ENCODE results near the gene BTRC.

Gene BTRC

DNA sequence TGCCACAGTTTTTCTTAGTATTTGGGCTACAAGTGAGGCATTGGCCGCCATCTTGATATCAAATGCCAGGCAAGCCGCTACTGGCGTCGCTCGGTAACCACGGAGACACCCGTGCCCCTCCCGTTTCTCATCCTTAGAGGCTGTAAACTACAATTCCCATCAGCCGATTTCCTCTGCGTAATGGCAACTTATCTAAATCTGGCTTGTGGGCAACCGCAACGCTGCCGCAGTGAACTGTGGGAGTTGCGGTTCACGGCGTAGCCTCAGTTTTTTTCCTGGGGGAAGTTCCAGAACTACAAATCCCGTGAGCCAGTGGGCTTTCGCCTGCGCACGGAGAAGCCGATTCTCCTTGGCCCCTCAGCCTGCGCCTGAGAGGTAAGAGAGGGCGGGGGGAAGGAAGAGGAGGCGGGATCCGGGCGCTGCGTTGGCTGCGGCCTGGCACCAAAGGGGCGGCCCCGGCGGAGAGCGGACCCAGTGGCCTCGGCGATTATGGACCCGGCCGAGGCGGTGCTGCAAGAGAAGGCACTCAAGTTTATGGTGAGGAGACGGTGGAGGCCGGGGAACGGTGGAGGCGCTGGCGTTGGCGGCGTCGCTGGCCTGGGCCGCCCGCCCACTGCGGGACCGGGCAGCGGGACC, at the start of gene BTRC:
Gene BTRC (plus strand): TSS at position 474 of the 636 bp plus-strand sequence. CDS start 16 bp downstream, at position 490.
- TF ChIP-seq, protein P1, sequence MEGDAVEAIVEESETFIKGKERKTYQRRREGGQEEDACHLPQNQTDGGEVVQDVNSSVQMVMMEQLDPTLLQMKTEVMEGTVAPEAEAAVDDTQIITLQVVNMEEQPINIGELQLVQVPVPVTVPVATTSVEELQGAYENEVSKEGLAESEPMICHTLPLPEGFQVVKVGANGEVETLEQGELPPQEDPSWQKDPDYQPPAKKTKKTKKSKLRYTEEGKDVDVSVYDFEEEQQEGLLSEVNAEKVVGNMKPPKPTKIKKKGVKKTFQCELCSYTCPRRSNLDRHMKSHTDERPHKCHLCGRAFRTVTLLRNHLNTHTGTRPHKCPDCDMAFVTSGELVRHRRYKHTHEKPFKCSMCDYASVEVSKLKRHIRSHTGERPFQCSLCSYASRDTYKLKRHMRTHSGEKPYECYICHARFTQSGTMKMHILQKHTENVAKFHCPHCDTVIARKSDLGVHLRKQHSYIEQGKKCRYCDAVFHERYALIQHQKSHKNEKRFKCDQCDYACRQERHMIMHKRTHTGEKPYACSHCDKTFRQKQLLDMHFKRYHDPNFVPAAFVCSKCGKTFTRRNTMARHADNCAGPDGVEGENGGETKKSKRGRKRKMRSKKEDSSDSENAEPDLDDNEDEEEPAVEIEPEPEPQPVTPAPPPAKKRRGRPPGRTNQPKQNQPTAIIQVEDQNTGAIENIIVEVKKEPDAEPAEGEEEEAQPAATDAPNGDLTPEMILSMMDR (IDR thresholded peaks at IDR 0.05; ENCODE audit: low read length, missing control alignments) = no peak
- peak within 1 kb of the TSS; percentile 88 for H3K4me3 ChIP-seq (replicated peaks; ENCODE audit: low read depth, low read length)
- DNase-seq (ENCODE audit: low read depth) = peak; percentile 100

DNA sequence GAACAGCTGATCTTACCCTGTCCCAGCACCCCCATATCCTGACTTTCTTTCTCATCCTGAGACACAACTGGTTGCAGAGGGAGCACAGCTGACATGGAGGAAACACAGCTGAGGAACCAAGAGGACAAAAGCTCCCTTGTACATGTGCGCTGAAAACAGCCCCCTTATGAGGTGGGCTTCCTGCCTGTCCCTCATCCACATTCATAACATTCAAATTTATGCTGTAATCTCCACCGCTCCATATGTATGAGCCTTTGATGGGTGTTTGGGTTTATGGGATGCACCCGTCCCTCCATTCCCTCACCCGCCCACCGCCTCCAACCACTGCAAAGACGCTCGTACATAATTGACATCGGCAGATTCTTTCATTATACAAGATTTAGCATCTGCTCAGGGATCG, 49.6 kb upstream of the BTRC start:
- TF ChIP-seq, protein P1 (IDR thresholded peaks at IDR 0.05; ENCODE audit: low read length, missing control alignments) = no peak
- no peak for DNase-seq (ENCODE audit: low read depth)
- H3K4me3 ChIP-seq (replicated peaks; ENCODE audit: low read depth, low read length) = no peak overlapping the region

DNA sequence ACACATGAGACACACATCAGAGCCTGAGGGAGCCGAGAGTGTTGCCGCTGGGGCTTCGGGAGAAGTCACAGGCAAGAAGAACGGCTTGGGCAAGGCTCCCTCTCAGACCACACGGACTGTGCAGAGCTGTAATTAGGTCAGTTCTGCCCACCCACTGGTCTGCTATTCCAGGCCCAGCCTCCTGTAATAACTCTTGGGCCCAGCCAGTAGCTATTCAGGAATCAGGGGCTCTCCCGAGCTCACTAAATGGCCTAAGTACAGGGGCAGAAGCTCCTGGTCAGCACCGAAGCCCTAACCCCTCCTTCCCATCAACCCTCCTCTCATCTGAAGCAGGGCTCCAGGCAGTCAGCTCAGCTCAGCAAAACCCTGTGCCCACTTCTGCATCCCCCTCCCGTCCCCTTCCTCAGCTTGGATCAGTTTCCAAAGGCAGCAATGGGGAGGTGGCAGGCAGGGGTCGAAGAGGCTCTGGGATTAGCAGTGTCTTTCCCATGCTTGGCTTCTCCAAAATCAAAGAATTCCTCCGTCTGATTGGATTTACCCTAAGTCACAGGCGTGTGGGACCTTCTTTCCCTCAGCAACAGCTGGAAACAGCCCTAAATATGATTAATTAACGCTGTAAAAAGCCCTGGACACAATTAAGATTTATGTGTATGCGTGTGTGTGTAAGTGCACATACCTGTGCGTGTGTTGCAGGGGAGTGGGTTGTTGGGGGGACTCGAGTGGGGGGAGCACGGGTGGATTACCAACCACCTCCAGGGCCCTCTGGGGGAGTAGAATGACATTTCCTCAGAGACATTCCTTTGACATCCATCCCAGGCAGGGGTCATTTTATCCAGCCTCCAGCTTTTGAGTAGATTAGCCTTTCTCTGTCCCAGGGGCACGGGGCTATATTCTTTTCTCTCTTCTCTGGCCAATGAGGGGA, 48.4 kb upstream of the BTRC start:
- TF ChIP-seq, protein P1 (IDR thresholded peaks at IDR 0.05; ENCODE audit: low read length, missing control alignments) = no peak
- H3K4me3 ChIP-seq (replicated peaks; ENCODE audit: low read depth, low read length) = no peak overlapping the region
- no peak for DNase-seq (ENCODE audit: low read depth)

DNA sequence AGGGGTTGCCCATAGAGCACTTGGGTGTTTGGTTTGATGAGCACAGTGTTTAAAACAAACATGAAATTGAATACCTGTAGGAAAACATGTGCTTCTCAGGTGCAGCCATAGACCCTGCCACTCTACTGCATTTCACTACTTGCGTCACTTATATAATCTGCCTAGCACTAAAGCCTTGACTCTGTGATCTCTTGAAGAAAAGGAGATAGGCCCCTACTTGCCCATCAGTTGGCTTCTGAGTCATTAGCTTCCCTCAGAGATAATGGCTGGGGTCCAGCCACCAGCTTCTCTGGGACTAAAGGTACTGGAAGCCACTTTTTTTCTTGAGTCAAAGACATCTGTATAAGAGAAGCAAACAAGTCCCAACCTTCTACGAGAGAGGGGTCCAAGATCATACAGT, 45.9 kb upstream of the BTRC start:
- DNase-seq (ENCODE audit: low read depth) = no peak
- H3K4me3 ChIP-seq (replicated peaks; ENCODE audit: low read depth, low read length) = no peak overlapping the region
- TF ChIP-seq, protein P1 (IDR thresholded peaks at IDR 0.05; ENCODE audit: low read length, missing control alignments) = no peak

DNA sequence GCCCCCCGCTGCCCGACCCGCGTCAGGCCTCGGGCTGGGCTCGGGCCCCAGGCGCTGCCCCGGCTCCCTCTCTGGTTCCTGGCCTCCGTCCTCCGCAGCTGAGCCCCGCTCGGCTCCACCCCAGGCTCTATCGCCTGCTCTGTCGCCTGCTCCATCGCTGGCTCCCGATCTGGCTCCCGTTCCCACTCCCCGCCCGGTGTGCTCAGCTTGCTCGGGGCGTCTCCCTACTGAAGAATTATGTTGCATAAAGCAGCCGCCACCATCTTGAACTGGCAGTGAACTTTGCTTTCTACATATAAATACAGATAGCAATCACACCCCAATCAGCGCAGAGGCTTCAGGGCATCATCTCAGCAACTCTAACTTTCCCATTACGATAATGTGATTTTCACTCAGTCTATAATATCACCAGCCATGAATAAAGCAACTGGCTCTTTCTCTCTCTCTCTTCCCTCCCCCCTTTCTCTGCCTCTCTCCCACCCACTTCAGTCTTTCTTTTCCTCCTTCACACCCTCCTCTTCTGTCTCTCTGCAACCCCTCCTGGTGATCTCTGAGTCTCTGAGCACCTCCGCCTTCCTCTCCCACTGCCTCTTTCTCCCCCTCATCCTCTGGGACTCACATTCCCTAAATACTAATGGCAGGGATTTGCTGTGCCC, 43.3 kb upstream of the BTRC start:
- no peak overlapping the region for H3K4me3 ChIP-seq (replicated peaks; ENCODE audit: low read depth, low read length)
- TF ChIP-seq, protein P1 (IDR thresholded peaks at IDR 0.05; ENCODE audit: low read length, missing control alignments) = no peak
- DNase-seq (ENCODE audit: low read depth) = no peak

DNA sequence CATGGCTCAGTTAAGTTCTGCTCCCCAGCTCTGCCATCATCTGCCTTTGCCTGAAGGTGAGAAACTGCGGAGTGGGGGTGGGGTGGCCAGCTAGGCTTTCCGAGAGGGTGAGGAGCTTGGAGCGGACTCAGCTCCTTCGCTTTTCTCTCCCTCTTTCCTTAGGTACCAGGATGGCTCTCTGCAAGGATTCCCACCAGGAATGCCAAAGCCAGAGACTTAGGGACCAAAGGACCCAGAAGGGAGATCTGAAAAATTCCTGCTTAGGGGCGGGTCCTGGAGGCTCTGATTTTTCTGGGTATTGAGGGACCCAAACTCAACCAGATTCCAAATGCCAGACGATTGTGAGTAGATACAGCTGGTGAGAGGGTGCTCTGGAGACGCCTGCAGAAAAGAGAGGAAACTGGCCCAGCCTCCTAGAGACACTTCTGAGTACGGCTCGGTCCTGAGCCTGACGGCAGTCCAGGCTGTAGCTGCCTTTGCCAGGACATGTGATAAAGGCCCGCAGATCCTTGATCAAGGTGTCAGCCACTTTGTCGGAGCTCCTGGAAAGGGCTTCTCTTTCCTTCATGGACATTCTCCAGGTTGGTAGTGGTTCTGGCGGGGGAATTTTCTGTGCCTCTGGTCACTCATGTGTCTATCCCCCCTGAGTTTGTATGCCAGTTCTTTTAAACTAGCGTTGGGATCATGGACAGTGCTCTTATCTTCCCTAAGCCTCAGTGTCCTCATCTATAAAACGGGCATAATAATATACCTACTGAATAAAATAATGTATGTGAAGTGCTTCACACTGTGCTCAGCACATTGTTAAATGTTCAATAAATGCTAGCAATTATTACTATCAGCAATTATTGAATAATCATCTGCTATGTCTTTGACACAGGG, 42.5 kb upstream of the BTRC start:
- TF ChIP-seq, protein P1 (IDR thresholded peaks at IDR 0.05; ENCODE audit: low read length, missing control alignments) = no peak
- no peak overlapping the region for H3K4me3 ChIP-seq (replicated peaks; ENCODE audit: low read depth, low read length)
- DNase-seq (ENCODE audit: low read depth) = no peak
